Measurements from ENCODE around the gene TMEM200A. TPM values are rescaled to one million over a fixed set of nuclear protein-coding genes. Genes with fewer than 3 reads are reported as not detected.

TMEM200A gene
- total RNA-seq, 1 donor from 2014 or later: not detected

- DNase-seq (ENCODE audit: missing footprints) (no peak), ATAC-seq (no peak)
- intact Hi-C loops (cut with DNase I): no loop called here
Observed at GRCh38 chr6:130411481-130411880, 45.7 kb downstream of the TMEM200A start.

- no peak for DNase-seq (ENCODE audit: missing footprints)
- intact Hi-C loops (cut with DNase I): no loop called here
- ATAC-seq: no peak
Observed at GRCh38 chr6:130412556-130413290, 46.9 kb downstream of the TMEM200A start.

- no peak for DNase-seq (ENCODE audit: missing footprints)
Observed at GRCh38 chr6:130417951-130418350, 52.1 kb downstream of the TMEM200A start.

GRCh38 chr6:130420911-130421310, 55.1 kb downstream of the TMEM200A start:
- ATAC-seq (no peak), DNase-seq (ENCODE audit: missing footprints) (no peak)
- intact Hi-C loops (cut with DNase I): no loop called here

More at GRCh38 chr6:130417951-130418350, 52.1 kb downstream of the TMEM200A start:
- intact Hi-C loops (cut with DNase I): no loop called here
- ATAC-seq: no peak

GRCh38 chr6:130421585-130421984, 55.8 kb downstream of the TMEM200A start:
- DNase-seq (ENCODE audit: missing footprints) (no peak), ATAC-seq (no peak)
- intact Hi-C loops (cut with DNase I): no loop called here

- intact Hi-C loops (cut with DNase I): no loop called here
- DNase-seq (ENCODE audit: missing footprints) (no peak), ATAC-seq (no peak)
Observed at GRCh38 chr6:130423044-130423443, 57.2 kb downstream of the TMEM200A start.

- intact Hi-C loops (cut with DNase I): no loop called here
- ATAC-seq (no peak), DNase-seq (ENCODE audit: missing footprints) (no peak)
Observed at GRCh38 chr6:130424710-130425109, 58.9 kb downstream of the TMEM200A start.

GRCh38 chr6:130425537-130425936, 59.7 kb downstream of the TMEM200A start:
- no peak for DNase-seq (ENCODE audit: missing footprints)
- no peak for ATAC-seq
- intact Hi-C loops (cut with DNase I): no loop called here

GRCh38 chr6:130426066-130426721, 60.4 kb downstream of the TMEM200A start:
- DNase-seq (ENCODE audit: missing footprints) (no peak), ATAC-seq (no peak)
- intact Hi-C loops (cut with DNase I): no loop called here

- ATAC-seq (no peak), DNase-seq (ENCODE audit: missing footprints) (no peak)
- intact Hi-C loops (cut with DNase I): no loop called here
Observed at GRCh38 chr6:130431346-130431852, 65.6 kb downstream of the TMEM200A start.

- intact Hi-C loops (cut with DNase I): no loop called here
- ATAC-seq (no peak), DNase-seq (ENCODE audit: missing footprints) (no peak)
Observed at GRCh38 chr6:130432838-130433237, 67.0 kb downstream of the TMEM200A start.

- intact Hi-C loops (cut with DNase I): no loop called here
- DNase-seq (ENCODE audit: missing footprints) (no peak), ATAC-seq (no peak)
Observed at GRCh38 chr6:130434174-130434873, 68.5 kb downstream of the TMEM200A start.

GRCh38 chr6:130435181-130435580, 69.4 kb downstream of the TMEM200A start:
- no peak for ATAC-seq
- intact Hi-C loops (cut with DNase I): no loop called here
- no peak for DNase-seq (ENCODE audit: missing footprints)

- no peak for DNase-seq (ENCODE audit: missing footprints)
- intact Hi-C loops (cut with DNase I): no loop called here
- no peak for ATAC-seq
Observed at GRCh38 chr6:130437961-130438360, 72.1 kb downstream of the TMEM200A start.

- DNase-seq (ENCODE audit: missing footprints) (no peak), ATAC-seq (no peak)
- intact Hi-C loops (cut with DNase I): no loop called here
Observed at GRCh38 chr6:130447374-130447773, 81.6 kb downstream of the TMEM200A start.

GRCh38 chr6:130452336-130452735, 86.5 kb downstream of the TMEM200A start:
- intact Hi-C loops (cut with DNase I): no loop called here
- DNase-seq (ENCODE audit: missing footprints): no peak
- no peak for ATAC-seq

- no peak for ATAC-seq
- intact Hi-C loops (cut with DNase I): no loop called here
- DNase-seq (ENCODE audit: missing footprints): no peak
Observed at GRCh38 chr6:130453230-130453629, 87.4 kb downstream of the TMEM200A start.

- intact Hi-C loops (cut with DNase I): no loop called here
- ATAC-seq (no peak), DNase-seq (ENCODE audit: missing footprints) (no peak)
Observed at GRCh38 chr6:130457605-130458004, 91.8 kb downstream of the TMEM200A start.

GRCh38 chr6:130459316-130459715, 93.5 kb downstream of the TMEM200A start:
- DNase-seq (ENCODE audit: missing footprints) (no peak), ATAC-seq (no peak)
- intact Hi-C loops (cut with DNase I): no loop called here

GRCh38 chr6:130460934-130461333, 95.1 kb downstream of the TMEM200A start:
- intact Hi-C loops (cut with DNase I): no loop called here
- DNase-seq (ENCODE audit: missing footprints): no peak
- no peak for ATAC-seq

Measured in Right ventricle myocardium inferior (tissue), 1 donor.